Activated CD4-positive, CD25-positive, alpha-beta regulatory T cell treated with anti-CD3 and anti-CD28 coated beads, Interleukin-2, amount 50 U/mL, for 16 hours (primary cell): ENCODE data around the gene NRIP2.
A peak's percentile ranks its signal among the peaks of the same experiment; 100 is the strongest.

ENCODE experiments used
- DNase-seq: peaks from one replicate; pipeline ENCODE4 v3.0.0-alpha.2; 2020; ENCODE audit warnings: low read depth, low spot score

The NRIP2 gene

DNA sequence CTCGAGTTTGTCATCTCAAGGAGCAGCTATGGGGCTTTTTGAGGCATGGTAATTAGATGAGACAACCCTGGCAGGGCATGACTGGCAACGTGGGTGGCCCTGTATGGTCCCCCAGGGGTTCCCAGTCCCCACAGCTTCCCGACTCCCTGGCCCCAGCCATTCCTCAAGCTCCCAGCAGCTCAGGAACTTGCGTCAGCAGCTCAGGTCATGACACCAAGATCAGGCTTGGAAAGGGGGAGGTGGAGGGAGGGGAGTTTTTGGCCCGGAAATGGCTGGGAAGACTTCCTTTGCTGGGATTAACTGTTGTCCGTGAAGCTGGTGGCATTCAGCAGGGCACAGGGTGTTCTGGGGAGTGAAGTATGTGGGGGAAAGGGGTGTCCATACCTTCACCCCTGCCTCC is 10.4 kb upstream of the NRIP2 start:
- DNase-seq: no peak

DNA sequence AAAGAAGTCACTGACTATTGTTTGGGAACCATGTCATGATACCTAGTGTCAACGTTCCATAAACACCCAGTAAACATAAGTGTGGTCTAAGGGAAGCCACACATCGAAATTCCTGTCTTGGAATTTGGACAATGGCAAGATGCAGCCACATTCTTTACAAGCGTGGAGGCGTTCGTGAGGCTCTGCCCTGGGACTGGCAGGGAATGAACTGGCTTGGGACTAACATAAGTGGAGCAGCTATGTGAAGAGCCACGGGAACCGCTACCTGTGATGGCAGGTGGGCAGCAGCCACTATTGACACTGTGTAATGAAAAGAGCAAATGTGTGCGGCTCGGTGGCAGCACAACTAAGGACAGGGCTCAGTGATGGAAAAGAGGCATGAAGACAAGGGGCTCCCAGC is 10.0 kb upstream of the NRIP2 start:
- no peak for DNase-seq

GRCh38 chr12:2842948-2843347 is 8.1 kb upstream of the NRIP2 start:
- DNase-seq: no peak

- no peak for DNase-seq
Measured at GRCh38 chr12:2841056-2841650, 6.3 kb upstream of the NRIP2 start.

DNA sequence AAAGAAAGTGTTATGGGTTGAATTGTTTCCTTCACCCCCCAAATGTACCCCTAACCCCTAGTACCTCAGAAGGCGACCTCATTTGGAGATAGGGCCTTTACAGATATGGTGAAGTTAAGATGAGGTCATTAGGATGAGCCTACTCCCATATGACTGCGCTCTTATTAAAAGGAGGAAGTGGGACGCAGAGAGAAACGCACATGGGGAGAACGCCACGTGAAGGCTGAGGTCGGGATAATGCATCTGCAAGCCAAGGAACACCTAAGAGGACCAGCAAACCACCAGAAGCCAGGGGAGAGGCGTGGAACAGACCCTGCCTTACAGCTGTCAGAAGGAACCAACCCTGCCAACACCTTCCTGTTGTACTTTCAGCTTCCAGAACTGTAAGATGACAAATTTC is 1.7 kb upstream of the NRIP2 start:
- DNase-seq: no peak

GRCh38 chr12:2835691-2836403 is 1.0 kb upstream of the NRIP2 start:
- no peak for DNase-seq

- DNase-seq: no peak
Measured at GRCh38 chr12:2833810-2834209, 1.0 kb downstream of the NRIP2 start.

DNA sequence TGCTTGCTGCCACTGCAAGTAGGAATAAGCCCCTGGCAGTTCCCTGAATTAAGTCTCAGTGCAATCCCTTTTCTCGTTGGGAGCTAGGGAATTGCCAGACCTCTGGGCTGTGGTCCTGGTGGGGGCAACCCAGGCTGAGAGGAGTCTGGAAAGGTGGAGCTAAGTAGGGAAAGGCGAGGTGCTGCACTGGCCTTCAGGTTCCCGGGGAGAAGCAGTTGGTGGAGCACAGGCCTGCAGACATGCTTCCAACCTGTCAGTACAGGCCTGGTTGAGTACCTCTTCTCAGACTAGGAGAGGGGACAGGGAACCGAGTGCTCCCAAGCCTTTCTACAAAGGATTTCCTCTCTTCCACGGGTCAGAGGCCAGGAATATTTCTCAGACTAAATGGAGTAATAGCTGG is 1.5 kb downstream of the NRIP2 start:
- no peak for DNase-seq

DNA sequence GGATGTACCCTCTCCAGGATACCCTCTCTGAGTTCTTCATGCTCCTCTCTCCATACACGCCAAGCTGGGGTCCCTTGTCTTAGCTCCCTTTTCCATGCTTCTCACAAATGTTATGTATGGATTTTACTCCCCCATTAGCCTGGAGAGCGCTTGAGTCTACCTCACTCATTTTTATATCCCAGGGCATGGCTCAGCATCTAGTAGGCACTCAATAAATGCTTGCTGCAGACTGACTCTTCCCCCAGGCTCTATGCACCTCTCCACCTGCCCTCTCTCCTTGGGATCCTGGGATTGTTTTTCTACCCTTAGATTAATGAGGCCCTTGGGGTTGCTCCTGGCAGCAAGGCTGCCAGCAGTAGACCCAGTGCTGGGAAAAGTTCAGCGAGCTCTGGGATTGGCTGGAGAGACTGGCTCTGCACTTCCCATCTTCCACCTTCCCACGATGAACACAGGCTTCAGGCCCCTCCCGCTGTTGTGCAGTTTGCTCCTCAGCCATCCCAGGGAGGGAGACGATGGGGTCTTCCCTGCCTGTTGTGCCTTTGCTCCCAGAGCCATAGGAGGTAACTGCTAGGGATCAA is 2.2 kb downstream of the NRIP2 start:
- DNase-seq: no peak

GRCh38 chr12:2829275-2829674 is 5.6 kb downstream of the NRIP2 start:
- no peak for DNase-seq

DNA sequence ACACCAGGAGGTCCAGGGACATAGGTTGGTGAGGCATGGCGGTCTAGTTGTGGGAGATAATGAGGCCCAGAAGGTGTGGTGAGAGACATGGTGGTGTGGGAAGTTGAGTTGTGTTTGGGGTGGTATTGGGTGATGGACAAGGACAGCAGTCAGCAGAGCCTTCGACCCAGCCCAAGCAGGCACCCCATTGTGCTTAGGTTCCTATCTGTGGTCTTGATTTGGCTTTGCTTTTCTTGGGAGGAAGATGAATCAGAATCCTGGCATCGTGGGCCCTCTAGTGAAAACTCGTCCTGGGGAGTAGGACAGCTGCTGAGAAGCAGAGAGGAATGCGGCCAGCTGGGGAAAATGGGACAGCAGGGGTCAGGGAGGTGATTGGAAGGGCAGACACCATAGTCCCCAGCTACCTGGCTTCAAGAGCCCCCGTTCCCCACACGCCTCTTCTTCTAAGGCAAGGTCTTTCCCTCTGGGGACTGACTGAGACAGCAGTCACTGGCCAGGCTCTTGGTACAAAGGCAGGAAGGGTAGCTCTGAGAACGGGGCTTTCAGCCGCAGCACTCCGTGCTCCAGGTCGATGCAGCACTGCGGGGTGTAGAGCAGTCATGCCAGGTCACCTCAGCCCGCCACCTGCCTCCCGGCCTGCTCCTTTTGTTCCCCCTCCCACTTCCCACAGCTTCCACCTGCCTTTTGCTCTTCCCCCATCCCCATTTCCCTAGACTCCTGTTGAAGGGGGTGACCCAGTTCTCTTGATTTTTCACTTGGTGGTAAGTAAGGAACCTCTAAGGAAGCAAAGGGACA is 7.9 kb downstream of the NRIP2 start:
- DNase-seq: no peak

DNA sequence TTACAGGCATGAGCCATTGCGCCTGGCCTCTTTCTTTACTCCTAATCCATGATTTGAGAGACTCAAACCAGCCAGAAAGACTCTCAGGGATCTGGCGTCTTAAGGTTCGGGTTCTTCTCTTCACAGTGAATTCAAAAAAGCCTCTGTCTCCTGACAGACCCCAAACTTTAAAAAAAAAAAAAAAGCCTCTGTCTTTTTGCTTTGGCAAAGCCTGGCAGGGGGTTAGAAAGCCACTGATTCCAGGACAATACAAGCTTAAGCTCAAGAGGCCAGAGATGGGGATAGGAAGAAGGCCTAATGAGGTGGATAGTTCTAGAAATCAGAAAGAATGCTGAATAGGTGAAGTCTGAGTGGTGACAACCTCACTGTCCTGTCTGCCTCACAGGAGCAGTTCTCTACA is 8.8 kb downstream of the NRIP2 start:
- DNase-seq: no peak

DNA sequence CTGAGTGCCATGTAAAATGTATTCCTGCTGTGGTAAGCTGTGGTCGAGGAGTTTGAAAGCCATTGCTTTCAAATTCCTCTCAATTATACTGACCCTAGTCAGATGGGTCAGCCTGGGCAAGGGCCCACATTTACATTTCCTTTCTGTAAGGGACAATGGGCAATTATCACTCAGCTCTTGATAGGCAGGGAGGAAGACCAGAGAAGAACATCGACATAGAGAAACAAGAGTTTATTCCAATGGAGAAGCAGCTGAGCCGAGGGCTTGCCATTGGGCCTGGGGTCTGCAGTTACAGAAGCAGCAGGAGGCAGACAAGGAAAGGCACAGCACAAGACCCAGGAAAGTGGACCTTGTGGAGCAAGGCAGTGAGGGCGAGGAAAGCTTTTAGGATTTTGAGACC is 9.7 kb downstream of the NRIP2 start:
- DNase-seq: no peak

DNA sequence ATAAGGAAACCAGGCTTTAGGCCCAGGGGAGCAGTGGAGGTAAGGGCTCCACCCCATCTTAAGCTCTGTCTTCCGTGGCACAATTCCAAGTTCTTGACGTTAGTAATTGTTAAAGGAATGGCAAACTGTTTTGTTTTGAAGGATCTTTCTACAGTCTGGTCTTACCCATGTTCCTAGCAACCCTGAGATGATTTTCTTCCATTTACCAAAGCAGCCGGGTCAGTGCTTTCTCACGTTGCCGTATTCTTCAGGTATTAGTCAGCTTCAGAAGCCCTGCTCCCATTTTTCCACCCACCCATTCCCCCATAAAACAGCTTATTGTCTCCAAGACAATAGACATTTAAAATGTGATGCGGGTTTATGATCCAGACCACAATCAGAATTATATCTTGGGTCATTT is 10.3 kb downstream of the NRIP2 start:
- no peak for DNase-seq

- no peak for DNase-seq
Measured at GRCh38 chr12:2823483-2823882, 11.4 kb downstream of the NRIP2 start.

GRCh38 chr12:2820432-2820831 is 14.4 kb downstream of the NRIP2 start:
- DNase-seq: no peak

DNA sequence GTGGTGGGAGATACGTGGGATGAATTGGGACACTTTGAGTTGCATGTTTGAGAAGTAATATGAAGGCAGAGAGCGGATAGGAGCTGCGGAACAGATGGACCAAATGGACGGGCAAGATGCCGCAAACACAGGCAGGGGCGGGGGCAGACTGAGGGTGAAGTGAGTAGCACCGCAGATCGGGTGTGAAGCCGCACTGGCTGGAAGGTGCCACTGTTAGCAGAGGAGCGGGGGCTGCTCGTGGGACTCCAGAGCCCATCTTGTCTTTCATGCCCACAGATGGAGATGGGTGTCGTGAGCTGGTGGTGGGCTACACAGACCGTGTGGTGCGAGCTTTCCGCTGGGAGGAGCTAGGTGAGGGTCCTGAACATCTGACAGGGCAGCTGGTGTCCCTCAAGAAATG is 15.0 kb downstream of the NRIP2 start:
- no peak for DNase-seq

GRCh38 chr12:2813214-2814185 is 21.3 kb downstream of the NRIP2 start:
- no peak for DNase-seq

DNA sequence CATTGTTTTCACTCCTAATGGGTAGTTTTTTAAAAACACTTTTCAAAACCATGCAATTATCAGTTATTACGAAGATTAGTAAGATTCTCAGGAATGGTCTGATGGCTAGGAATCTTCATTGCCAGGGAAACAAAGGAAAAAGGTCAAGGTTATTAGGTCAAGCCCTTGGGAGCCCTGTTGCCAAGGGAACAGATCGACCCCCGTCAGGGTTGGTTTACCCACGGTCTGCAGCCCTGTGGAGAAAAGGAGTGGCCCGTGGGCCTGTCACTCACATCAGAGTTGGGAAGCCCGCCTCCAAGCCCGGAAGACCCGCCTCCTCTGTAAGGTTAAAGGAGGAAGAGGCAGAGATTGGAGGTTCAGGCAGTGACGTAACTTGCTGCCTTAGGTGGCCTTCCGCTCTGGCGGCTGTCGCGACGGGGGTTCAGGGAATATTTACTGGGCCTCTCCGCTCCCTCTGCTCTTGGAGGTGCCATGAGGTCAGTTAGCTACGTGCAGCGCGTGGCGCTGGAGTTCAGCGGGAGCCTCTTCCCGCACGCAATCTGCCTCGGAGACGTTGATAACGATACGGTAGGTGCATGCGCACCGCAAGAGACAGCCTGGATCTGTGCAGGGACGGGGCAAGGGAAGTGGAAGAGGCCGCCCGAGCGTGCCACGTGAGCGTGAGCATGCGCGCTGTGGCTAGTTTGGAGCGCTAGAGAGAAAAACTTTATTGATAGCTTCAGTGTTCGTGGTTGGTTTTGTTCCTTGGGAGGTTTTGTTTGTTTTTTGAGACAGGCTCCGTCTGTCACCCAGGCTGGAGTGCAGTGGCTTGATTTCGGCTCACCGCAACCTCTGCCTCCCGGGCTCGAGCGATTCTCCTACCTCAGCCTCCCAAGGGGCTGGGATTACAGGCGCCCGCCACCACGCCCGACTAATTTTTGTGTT is 22.3 kb downstream of the NRIP2 start, which contains the start of gene ITFG2:
Gene ITFG2 (plus strand): TSS at position 379 of the 924 bp plus-strand sequence. CDS start 93 bp downstream, at position 472.
- peak; percentile 95 for DNase-seq

DNA sequence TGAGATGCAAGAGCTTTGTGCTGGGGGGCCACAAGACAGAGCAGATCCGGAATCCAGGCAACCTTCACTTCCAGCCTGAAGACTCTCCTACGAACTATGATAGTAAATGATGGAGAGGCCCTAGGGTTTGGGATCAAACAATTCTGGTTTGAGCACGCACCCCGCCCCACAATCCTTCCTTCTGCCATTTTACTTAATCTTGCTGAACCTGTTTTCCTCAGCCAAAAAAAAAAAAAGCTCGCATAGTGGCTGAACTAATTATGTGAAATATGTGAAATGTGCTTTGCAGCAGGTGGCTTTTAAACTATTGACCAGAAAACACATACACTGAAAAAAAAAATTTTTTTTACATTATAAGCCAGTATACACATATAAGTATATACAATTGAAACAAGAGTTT is 23.0 kb downstream of the NRIP2 start:
- no peak for DNase-seq
